ENCODE results near the gene TMEM247.

DNA sequence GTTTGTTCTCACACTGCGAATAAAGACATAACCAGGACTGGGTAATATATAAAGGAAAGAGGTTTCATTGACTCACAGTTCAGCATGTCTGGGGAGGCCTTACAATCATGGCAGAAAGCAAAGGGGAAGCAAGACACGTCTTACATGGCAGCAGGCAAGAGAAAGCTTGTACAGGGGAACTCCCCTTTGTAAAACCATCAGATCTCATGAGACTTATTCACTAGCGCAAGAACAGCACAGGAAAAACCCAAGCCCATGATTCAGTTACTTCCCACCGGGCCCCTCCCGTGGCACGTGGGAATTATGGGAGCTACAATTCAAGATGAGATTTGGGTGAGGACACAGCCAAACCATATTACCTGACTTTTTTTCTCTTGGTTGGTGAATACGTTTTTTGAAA, 51.3 kb downstream of the TMEM247 start:
- TF ChIP-seq, protein P1, sequence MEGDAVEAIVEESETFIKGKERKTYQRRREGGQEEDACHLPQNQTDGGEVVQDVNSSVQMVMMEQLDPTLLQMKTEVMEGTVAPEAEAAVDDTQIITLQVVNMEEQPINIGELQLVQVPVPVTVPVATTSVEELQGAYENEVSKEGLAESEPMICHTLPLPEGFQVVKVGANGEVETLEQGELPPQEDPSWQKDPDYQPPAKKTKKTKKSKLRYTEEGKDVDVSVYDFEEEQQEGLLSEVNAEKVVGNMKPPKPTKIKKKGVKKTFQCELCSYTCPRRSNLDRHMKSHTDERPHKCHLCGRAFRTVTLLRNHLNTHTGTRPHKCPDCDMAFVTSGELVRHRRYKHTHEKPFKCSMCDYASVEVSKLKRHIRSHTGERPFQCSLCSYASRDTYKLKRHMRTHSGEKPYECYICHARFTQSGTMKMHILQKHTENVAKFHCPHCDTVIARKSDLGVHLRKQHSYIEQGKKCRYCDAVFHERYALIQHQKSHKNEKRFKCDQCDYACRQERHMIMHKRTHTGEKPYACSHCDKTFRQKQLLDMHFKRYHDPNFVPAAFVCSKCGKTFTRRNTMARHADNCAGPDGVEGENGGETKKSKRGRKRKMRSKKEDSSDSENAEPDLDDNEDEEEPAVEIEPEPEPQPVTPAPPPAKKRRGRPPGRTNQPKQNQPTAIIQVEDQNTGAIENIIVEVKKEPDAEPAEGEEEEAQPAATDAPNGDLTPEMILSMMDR (IDR thresholded peaks at IDR 0.05) = no peak
- no peak for TF ChIP-seq POLR2A (IDR thresholded peaks at IDR 0.05)
